Heart left ventricle (tissue), 16 donors: Measurements from ENCODE around the gene TXNIP. TPM values are rescaled to one million over a fixed set of nuclear protein-coding genes. Genes with fewer than 3 reads are reported as not detected.

Experiments
- ATAC-seq, 4 donors: fragments of 200-7000 bp; cut with Tn5 transposase; one replicate each; pipeline ENCODE4 v1.9.1; 2020 to 2022; ENCODE audit warnings: moderate library complexity in 4 of 4, mild to moderate bottlenecking in 3 of 4, moderate number of reproducible peaks in 1 of 4
- DNase-seq, 5 donors: peaks; one replicate each; pipeline ENCODE4 v3.0.0-alpha.2; 2020
- H3K27ac ChIP-seq, 12 donors: fragments of 200-600 bp; sonication (generic) in 4 of 12; one replicate each; pipeline versions ENCODE4 v1.5.0 to v1.8.0; 2016 to 2022; ENCODE audit warnings: mild to moderate bottlenecking in 2 of 12
- H3K27me3 ChIP-seq, 9 donors: fragments of 200-600 bp; sonication (generic) in 2 of 9; one replicate each; pipeline versions ENCODE4 v1.5.1 to v1.8.0; 2016 to 2022; ENCODE audit warnings: mild to moderate bottlenecking in 3 of 9
- H3K36me3 ChIP-seq, 9 donors: fragments of 200-600 bp; sonication (generic) in 2 of 9; one replicate each; pipeline versions ENCODE4 v1.5.0 to v1.8.0; 2018 to 2022; ENCODE audit warnings: mild to moderate bottlenecking in 2 of 9
- H3K4me1 ChIP-seq, 12 donors: fragments of 200-600 bp; sonication (generic) in 4 of 12; one replicate each; pipeline versions ENCODE4 v1.5.0 to v1.8.0; 2016 to 2022; ENCODE audit warnings: mild to moderate bottlenecking in 3 of 12
- H3K4me3 ChIP-seq, 12 donors: fragments of 200-600 bp; sonication (generic) in 4 of 12; one replicate each; pipeline versions ENCODE4 v1.5.0 to v1.8.0; 2017 to 2022; ENCODE audit warnings: mild to moderate bottlenecking in 9 of 12, moderate library complexity in 4 of 12
- H3K9me3 ChIP-seq, 12 donors: fragments of 200-600 bp; sonication (generic) in 4 of 12; one replicate each; pipeline versions ENCODE4 v1.5.0 to v1.8.0; 2016 to 2022; ENCODE audit warnings: mild to moderate bottlenecking in 1 of 12
- POLR2A ChIP-seq, 2 donors: fragments of 450-650 bp; IDR thresholded peaks; one replicate each; pipeline ENCODE4 v1.6.1; 2017; ENCODE audit warnings: antibody characterized with exemption in 2 of 2, mild to moderate bottlenecking in 2 of 2, moderate library complexity in 2 of 2
- WGBS, 4 donors: extraction: QIAGEN DNeasy Blood & Tissue Kit in 2 of 4; methylation state at CpG; one replicate each; pipeline versions ENCODE4 v1.1.5 to v1.1.7; 2013 to 2018; 5-methylcytosine and 5-hydroxymethylcytosine counted together
- intact Hi-C, 10 donors: fragments of 100-400 bp; cut with DNase I; formaldehyde crosslinking; loops; one replicate each; pipeline versions ENCODE4 v1.11.1 to v1.14.2; 2022
- polyA plus RNA-seq, 2 donors: library from polyadenylated mRNA; stranded (reverse); fragments of 200-250 nt; gene quantifications; one replicate each; pipeline ENCODE4 v1.2.3, GENCODE V29; 2013
- total RNA-seq, 9 donors: library from RNA; depleted of rRNA in 2 of 9; stranded (reverse); fragments of >200 nt in 2 of 9; fragmentation: NEBNext Ultra II Directional in 3 of 9; extraction: Animal tissue kit (Norgen Biotek cat#: 25700) in 3 of 9; gene quantifications; one replicate each; pipeline versions ENCODE4 v1.1.0 to v1.2.4, GENCODE V29; 2016 to 2023
- TF ChIP-seq, protein P1 (sequence below), 12 donors: fragments of 200-600 bp; sonication (generic) in 4 of 12; IDR thresholded peaks; one replicate each; pipeline versions ENCODE4 v1.5.0 to v1.8.0; 2018 to 2022; ENCODE audit warnings: antibody characterized with exemption in 12 of 12, mild to moderate bottlenecking in 5 of 12
- donor health status: ischemic (EF 13 %, LVEDD 7.1; RV severe dilation, severe dysfunction).
- donor health status: healthy with polysubstance abuse.
- donor health status: DM: no; HTN: yes; CAD: no.
- donor health status: DM: no; HTN: no; CAD: no.
- donor health status: ischemic (EF 25% LVEDD 6.9; RV normal size, moderate dysfunction).
- donor health status: ischemic (EF 25% LVEDD 5.7; RV mildly dilated, moderate dysfunction).
- donor health status: healthy.
- donor health status: DM: yes; HTN: yes; CAD: no.
- donor health status: ischemic (EF 35%, LVEDD 5.7; RV mildly dilated, moderate dysfunction).
- donor health status: nonischemic (EF 11% LVEDD 7.7; RV severe dilation, severe dysfunction).
- donor health status: DM: yes; HTN: yes; CAD: no.
- donor health status: PGD.
- donor health status: ischemic (EF 29% LVEDD 5.4; RV normal size, mild dysfunction).
- donor health status: nonischemic (EF 23%, LVEDD 6.1; RV moderate dilation, normal function).

Gene TXNIP
- total and polyA plus RNA-seq, 11 donors = 222 to 1,925 (median 844) TPM

DNA sequence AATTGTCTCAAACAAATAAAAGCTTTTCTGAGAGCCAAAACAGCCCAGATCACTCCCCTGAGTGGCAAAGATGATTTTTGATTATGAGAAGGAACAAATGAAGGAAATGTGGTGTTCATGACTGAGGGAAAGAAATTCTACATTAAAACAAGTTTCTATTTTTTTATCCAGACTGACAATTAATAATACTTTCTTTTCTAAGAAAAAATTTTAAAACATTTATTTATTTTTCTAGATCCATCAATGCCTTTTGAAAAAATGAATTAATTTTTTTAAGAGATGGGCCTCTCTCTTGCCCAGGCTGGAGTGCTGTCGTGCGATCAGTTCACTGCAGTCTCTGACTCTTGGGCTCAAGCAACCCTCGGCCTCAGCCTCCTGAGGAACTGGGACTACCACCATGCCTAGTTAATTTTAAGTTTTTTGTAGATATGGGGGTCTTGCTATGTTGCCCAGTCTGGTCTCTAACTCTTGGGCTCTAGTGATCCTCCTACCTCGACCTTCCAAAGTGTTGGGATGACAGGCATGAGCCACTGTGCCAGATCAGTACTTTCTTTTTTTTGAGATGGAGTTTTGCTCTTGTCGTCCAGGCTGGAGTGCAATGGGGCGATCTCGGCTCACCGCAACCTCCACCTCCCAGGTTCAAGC, 11.2 kb upstream of the TXNIP start:
- intact Hi-C loops = loop anchor here in 9 of 10 donors (1.0 to 5.0 kb wide), 6 partner anchors 28 to 45 kb away; partner anchors contain the start of genes ANKRD34A (in 1 of the 9) and POLR3GL (in 1 of the 9)
- Histone ChIP-seq H3K9me3 (no peaks in the 10 kb centered on the region), H3K27me3 (no peaks in the 10 kb centered on the region), H3K4me3 (peak overlapping the region in 5 of 12 donors; percentile 8 to 27 (median 22)), H3K4me1 (peaks cover 2 to 62% (median 15%) of the 10 kb centered on the region in 12 donors), H3K27ac (peak overlapping the region; percentile 31 to 94 (median 84)), H3K36me3 (no peaks in the 10 kb centered on the region)
- ATAC-seq = peak in 1 of 4 donors; percentile 10
- DNase-seq = no peak
- TF ChIP-seq POLR2A (IDR thresholded peaks at IDR 0.05) = no peak
- TF ChIP-seq, protein P1, sequence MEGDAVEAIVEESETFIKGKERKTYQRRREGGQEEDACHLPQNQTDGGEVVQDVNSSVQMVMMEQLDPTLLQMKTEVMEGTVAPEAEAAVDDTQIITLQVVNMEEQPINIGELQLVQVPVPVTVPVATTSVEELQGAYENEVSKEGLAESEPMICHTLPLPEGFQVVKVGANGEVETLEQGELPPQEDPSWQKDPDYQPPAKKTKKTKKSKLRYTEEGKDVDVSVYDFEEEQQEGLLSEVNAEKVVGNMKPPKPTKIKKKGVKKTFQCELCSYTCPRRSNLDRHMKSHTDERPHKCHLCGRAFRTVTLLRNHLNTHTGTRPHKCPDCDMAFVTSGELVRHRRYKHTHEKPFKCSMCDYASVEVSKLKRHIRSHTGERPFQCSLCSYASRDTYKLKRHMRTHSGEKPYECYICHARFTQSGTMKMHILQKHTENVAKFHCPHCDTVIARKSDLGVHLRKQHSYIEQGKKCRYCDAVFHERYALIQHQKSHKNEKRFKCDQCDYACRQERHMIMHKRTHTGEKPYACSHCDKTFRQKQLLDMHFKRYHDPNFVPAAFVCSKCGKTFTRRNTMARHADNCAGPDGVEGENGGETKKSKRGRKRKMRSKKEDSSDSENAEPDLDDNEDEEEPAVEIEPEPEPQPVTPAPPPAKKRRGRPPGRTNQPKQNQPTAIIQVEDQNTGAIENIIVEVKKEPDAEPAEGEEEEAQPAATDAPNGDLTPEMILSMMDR (IDR thresholded peaks at IDR 0.05) = peak in 1 of 12 donors; percentile 19
- 83 to 86% (median 84%) methylated on average over 8 of the region's 8 CpGs for WGBS, 4 donors

DNA sequence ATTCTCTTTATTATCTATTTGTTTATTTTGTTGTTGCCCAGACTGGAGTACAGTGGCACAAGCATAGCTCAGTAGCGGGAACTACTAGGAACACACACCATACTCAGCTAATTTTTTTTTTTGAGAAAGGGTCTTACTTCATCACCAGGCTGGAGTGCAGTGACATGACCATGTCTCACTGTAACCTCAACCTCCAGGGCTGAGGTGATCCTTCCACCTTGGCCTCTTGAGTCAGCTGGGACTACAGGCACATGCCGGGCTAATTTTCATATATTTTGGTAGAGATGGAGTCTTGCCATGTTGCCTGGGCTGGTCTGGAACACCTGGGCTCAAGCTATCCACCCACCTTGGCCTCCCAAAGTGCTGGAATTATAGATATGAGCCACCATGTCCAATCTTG, 5.3 kb upstream of the TXNIP start:
- Histone ChIP-seq H3K36me3 (no peaks in the 10 kb centered on the region), H3K27ac (peak overlapping the region in 4 of 12 donors; percentile 7 to 60 (median 43)), H3K27me3 (no peaks in the 10 kb centered on the region), H3K4me3 (peak overlapping the region in 1 of 12 donors; percentile 2), H3K4me1 (peaks cover 5 to 82% (median 30%) of the 10 kb centered on the region in 12 donors), H3K9me3 (no peaks in the 10 kb centered on the region)
- TF ChIP-seq, protein P1 (IDR thresholded peaks at IDR 0.05) = no peak
- no peak for TF ChIP-seq POLR2A (IDR thresholded peaks at IDR 0.05)
- intact Hi-C loops = no loop called here
- DNase-seq (no peak), ATAC-seq (no peak)
- WGBS, 4 donors = 91 to 97% (median 95%) methylated on average over 2 of the region's 2 CpGs

DNA sequence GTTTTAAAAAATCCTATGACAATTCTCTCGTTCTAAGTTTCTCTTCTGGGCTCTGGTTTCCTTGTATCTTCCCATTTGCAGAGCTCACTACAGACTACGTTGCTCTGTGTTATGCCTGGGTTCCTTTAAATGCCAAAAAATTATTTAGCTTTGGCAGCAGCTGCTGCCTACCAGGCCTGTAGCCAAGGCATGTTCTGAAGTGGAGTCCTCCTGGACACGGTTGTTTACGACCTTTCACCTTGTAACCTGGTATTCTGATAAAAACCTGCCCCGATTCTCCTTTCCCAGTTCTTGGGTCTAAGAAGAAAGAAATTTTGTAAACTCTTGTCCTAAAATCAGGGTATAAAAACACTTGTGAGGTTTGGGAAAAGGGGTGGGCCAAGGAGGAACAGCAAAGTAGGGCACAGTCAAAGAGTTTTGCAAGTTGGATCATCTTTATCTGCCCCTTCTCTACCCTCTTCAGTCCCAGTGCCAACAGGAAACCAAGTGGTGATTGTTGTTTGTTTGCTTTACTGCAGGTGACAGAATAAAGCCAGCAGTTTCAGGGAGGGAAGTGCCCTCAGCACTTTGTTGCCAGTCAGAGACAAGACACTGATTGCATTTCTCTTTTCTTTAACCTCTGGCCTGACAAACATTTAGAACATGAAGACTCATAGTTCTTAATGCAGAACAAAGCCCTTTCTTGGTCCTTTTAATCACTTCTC, 3.1 kb upstream of the TXNIP start:
- TF ChIP-seq, protein P1 (IDR thresholded peaks at IDR 0.05) = no peak
- peak in 1 of 2 donors; percentile 28 for TF ChIP-seq POLR2A (IDR thresholded peaks at IDR 0.05)
- H3K9me3 ChIP-seq = no peaks in the 10 kb centered on the region
- no peaks in the 10 kb centered on the region for H3K27me3 ChIP-seq
- H3K4me3 ChIP-seq = peak overlapping the region in 11 of 12 donors; percentile 11 to 94 (median 64)
- intact Hi-C loops = loop anchor here in 1 of 10 donors (5.0 kb wide), 1 partner anchor 37 kb away; the partner anchor contains the start of genes ANKRD34A and POLR3GL
- H3K36me3 ChIP-seq = peaks cover 3 to 13% (median 11%) of the 10 kb centered on the region in 9 donors
- H3K4me1 ChIP-seq = peaks cover 3 to 60% (median 26%) of the 10 kb centered on the region in 12 donors
- ATAC-seq (peak; percentile 31 to 43 (median 36)), DNase-seq (peak in 1 of 5 donors; percentile 70)
- peak overlapping the region; percentile 68 to 98 (median 96) for H3K27ac ChIP-seq
- 3 to 16% (median 11%) methylated on average over 5 of the region's 5 CpGs for WGBS, 4 donors

DNA sequence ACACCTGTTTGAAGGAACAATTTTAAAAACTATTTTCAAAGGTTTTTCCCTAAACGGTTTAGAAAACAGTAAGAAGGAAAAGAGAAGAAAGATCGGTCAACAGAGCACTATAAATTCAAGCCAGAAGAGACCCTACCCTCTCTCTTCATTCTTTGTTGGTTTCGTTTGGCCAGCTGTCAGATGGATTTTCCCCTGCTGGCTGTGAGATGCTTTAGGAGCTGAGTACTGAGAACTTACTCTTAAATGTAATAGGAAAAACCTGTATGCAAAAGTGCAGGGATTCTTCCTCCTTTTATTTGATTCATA, 1.3 kb upstream of the TXNIP start:
- ATAC-seq = no peak
- no peak for DNase-seq
- Histone ChIP-seq H3K27ac (peak overlapping the region; percentile 94 to 100 (median 96)), H3K4me3 (peak overlapping the region; percentile 56 to 94 (median 80)), H3K4me1 (peaks cover 3 to 64% (median 35%) of the 10 kb centered on the region in 12 donors), H3K9me3 (no peaks in the 10 kb centered on the region), H3K27me3 (no peaks in the 10 kb centered on the region), H3K36me3 (peaks cover 10 to 31% (median 29%) of the 10 kb centered on the region in 9 donors)
- TF ChIP-seq, protein P1 (IDR thresholded peaks at IDR 0.05) = peak in 1 of 12 donors; percentile 28
- no peak for TF ChIP-seq POLR2A (IDR thresholded peaks at IDR 0.05)
- intact Hi-C loops = loop anchor here in 4 of 10 donors (1.0 to 5.0 kb wide), 4 partner anchors 9 to 35 kb away; partner anchors contain the start of genes ANKRD34A (in 1 of the 4) and POLR3GL (in 1 of the 4)
- WGBS, 4 donors = 9 to 22% (median 10%) methylated on average over 3 of the region's 3 CpGs
